Esophagus muscularis mucosa (tissue), 4 donors: ENCODE results near the gene PITX1. TPM values are rescaled to one million over a fixed set of nuclear protein-coding genes. Genes with fewer than 3 reads are reported as not detected.

ENCODE experiments used
- DNase-seq: peaks from one replicate; pipeline ENCODE4 v3.0.0-alpha.2; 2017; ENCODE audit errors: extremely low spot score
- H3K27ac ChIP-seq, 4 donors: fragments of 200-600 bp; sonication (generic); replicated peaks in 1 of 4; 1 replicate in 3 of 4; 2 replicates in 1 of 4; pipeline ENCODE4 v1.5.1; 2016 to 2019; ENCODE audit warnings: mild to moderate bottlenecking in 1 of 4
- H3K27me3 ChIP-seq, 4 donors: fragments of 200-600 bp; sonication (generic); one replicate each; pipeline versions ENCODE4 v1.5.1 to v1.6.0; 2016 to 2019
- H3K36me3 ChIP-seq, 4 donors: fragments of 200-600 bp; sonication (generic); one replicate each; pipeline ENCODE4 v1.5.1; 2016 to 2019
- H3K4me1 ChIP-seq, 4 donors: fragments of 200-600 bp; sonication (generic); one replicate each; pipeline ENCODE4 v1.5.1; 2016 to 2019
- H3K4me3 ChIP-seq, 4 donors: fragments of 200-600 bp; sonication (generic); 1 replicate in 2 of 4; 2 replicates in 2 of 4; pipeline ENCODE4 v1.5.1; 2016 to 2019; ENCODE audit warnings: mild to moderate bottlenecking in 4 of 4, moderate library complexity in 1 of 4
- H3K9me3 ChIP-seq, 4 donors: fragments of 200-600 bp; sonication (generic); 1 replicate in 3 of 4; 2 replicates in 1 of 4; pipeline ENCODE4 v1.5.1; 2016 to 2019
- CTCF ChIP-seq, 3 experiments: fragments of 200-600 bp in 2 of 3; fragments of 450-650 bp in 1 of 3; sonication (generic) in 2 of 3; IDR thresholded peaks; one replicate each; pipeline ENCODE4 v1.5.1; 2017 to 2019; ENCODE audit warnings: antibody characterized with exemption in 3 of 3, mild to moderate bottlenecking in 2 of 3, moderate library complexity in 1 of 3
- EP300 ChIP-seq: sonication (generic); formaldehyde crosslinking; IDR thresholded peaks from one replicate; pipeline ENCODE4 v1.6.1; 2017; ENCODE audit warnings: antibody characterized with exemption
- POLR2A ChIP-seq: fragments of 450-650 bp; IDR thresholded peaks from one replicate; pipeline ENCODE4 v1.6.1; 2017; ENCODE audit warnings: antibody characterized with exemption, moderate library complexity, mild to moderate bottlenecking, low read depth
- POLR2AphosphoS5 ChIP-seq, 2 donors: sonication (generic); formaldehyde crosslinking; IDR thresholded peaks; one replicate each; pipeline ENCODE4 v1.6.1; 2017; ENCODE audit warnings: antibody characterized with exemption in 2 of 2
- WGBS: methylation state at CpG from one replicate; pipeline ENCODE4 v1.1.5; 2018; 5-methylcytosine and 5-hydroxymethylcytosine counted together
- intact Hi-C: fragments of 100-400 bp; cut with DNase I; formaldehyde crosslinking; loops from one replicate; pipeline ENCODE4 v1.15.1; 2023
- total RNA-seq, 4 donors: library from RNA; depleted of rRNA; stranded (reverse); fragments of >200 nt; gene quantifications; one replicate each; pipeline versions ENCODE4 v1.1.0 to v1.2.1, GENCODE V29; 2016

PITX1 gene
- total RNA-seq, 4 donors from 2014 or later = 3.7 to 8.7 (median 6.2) TPM

- Histone ChIP-seq H3K27me3 (no peaks in the 10 kb centered on the region), H3K9me3 (no peaks in the 10 kb centered on the region), H3K4me1 (peaks cover 14 to 23% (median 17%) of the 10 kb centered on the region in 4 donors), H3K27ac (no peak overlapping the region), H3K4me3 (no peak overlapping the region), H3K36me3 (no peaks in the 10 kb centered on the region)
- peak; percentile 77 for DNase-seq
- intact Hi-C loops = no loop called here
- TF ChIP-seq EP300 = no peak
- no peak for TF ChIP-seq POLR2AphosphoS5 (IDR thresholded peaks at IDR 0.05)
- no peak for TF ChIP-seq CTCF (IDR thresholded peaks at IDR 0.05)
- TF ChIP-seq POLR2A = no peak
- WGBS = 95% methylated on average over 12 of the region's 13 CpGs
Measured at GRCh38 chr5:135008981-135009735, 24.9 kb downstream of the PITX1 start.

GRCh38 chr5:135008556-135008955 is 25.5 kb downstream of the PITX1 start:
- intact Hi-C loops = no loop called here
- 85% methylated on average over 7 of the region's 8 CpGs for WGBS
- Histone ChIP-seq H3K36me3 (no peaks in the 10 kb centered on the region), H3K27me3 (no peaks in the 10 kb centered on the region), H3K4me3 (no peak overlapping the region), H3K9me3 (no peaks in the 10 kb centered on the region), H3K4me1 (peaks cover 8 to 17% (median 11%) of the 10 kb centered on the region in 4 donors), H3K27ac (no peak overlapping the region)
- DNase-seq = peak; percentile 77
- TF ChIP-seq CTCF (IDR thresholded peaks at IDR 0.05) (no peak), POLR2A (no peak), EP300 (no peak), POLR2AphosphoS5 (IDR thresholded peaks at IDR 0.05) (no peak)

- H3K36me3 ChIP-seq = no peaks in the 10 kb centered on the region
- H3K4me3 ChIP-seq = no peak overlapping the region
- H3K27ac ChIP-seq = no peak overlapping the region
- no peaks in the 10 kb centered on the region for H3K27me3 ChIP-seq
- H3K9me3 ChIP-seq = no peaks in the 10 kb centered on the region
- DNase-seq = no peak
- peaks cover under 1 to 10% (median 4%) of the 10 kb centered on the region in 4 donors for H3K4me1 ChIP-seq
- 86% methylated on average over 11 of the region's 11 CpGs for WGBS
- TF ChIP-seq POLR2AphosphoS5 (IDR thresholded peaks at IDR 0.05) (no peak), CTCF (IDR thresholded peaks at IDR 0.05) (no peak), POLR2A (no peak), EP300 (no peak)
- intact Hi-C loops = no loop called here
Measured at GRCh38 chr5:135007749-135008363, 26.2 kb downstream of the PITX1 start.

- Histone ChIP-seq H3K9me3 (no peaks in the 10 kb centered on the region), H3K27ac (no peak overlapping the region), H3K4me1 (peaks cover 0 to 5% (median 0%) of the 10 kb centered on the region in 4 donors), H3K36me3 (no peaks in the 10 kb centered on the region), H3K4me3 (no peak overlapping the region), H3K27me3 (no peaks in the 10 kb centered on the region)
- TF ChIP-seq CTCF (IDR thresholded peaks at IDR 0.05) (no peak), POLR2AphosphoS5 (IDR thresholded peaks at IDR 0.05) (no peak), POLR2A (no peak), EP300 (no peak)
- DNase-seq = peak; percentile 82
- intact Hi-C loops = no loop called here
- WGBS = 89% methylated on average over 9 of the region's 9 CpGs
Measured at GRCh38 chr5:135007305-135007704, 26.7 kb downstream of the PITX1 start.
